KMS-11 (cell line): Measurements from ENCODE around the gene TLE4.

Experiments
- H2AFZ ChIP-seq: fragments of 200-600 bp; sonication (generic); 2 replicates; pipeline ENCODE4 v1.6.1; 2016; ENCODE audit warnings: antibody characterized with exemption, mixed run types, low read depth
- H3K27ac ChIP-seq: fragments of 200-600 bp; sonication (generic); 2 replicates; pipeline ENCODE4 v1.6.1; 2016; ENCODE audit warnings: mild to moderate bottlenecking, mixed run types
- H3K27me3 ChIP-seq: fragments of 200-600 bp; sonication (generic); 2 replicates; pipeline ENCODE4 v1.6.1; 2017; ENCODE audit warnings: mild to moderate bottlenecking, low read depth, mixed run types, moderate library complexity; ENCODE audit not compliant: insufficient read depth
- H3K36me3 ChIP-seq: fragments of 200-600 bp; sonication (generic); 2 replicates; pipeline ENCODE4 v1.6.1; 2017; ENCODE audit warnings: mild to moderate bottlenecking, mixed run types; ENCODE audit not compliant: insufficient read depth
- H3K4me1 ChIP-seq: fragments of 200-600 bp; sonication (generic); 2 replicates; pipeline ENCODE4 v1.6.1; 2016; ENCODE audit warnings: mild to moderate bottlenecking, low read depth, mixed run types; ENCODE audit not compliant: poor library complexity, severe bottlenecking
- H3K4me2 ChIP-seq: fragments of 200-600 bp; sonication (generic); 2 replicates; pipeline ENCODE4 v1.7.0; 2016; ENCODE audit warnings: mild to moderate bottlenecking, mixed run types
- H3K4me3 ChIP-seq: fragments of 200-600 bp; sonication (generic); IDR thresholded peaks from 2 replicates; pipeline ENCODE4 v1.6.1; 2017; ENCODE audit warnings: low read depth, low read length, mixed read lengths; ENCODE audit not compliant: insufficient read depth
- H3K79me2 ChIP-seq: fragments of 200-600 bp; sonication (generic); 2 replicates; pipeline ENCODE4 v1.6.1; 2016; ENCODE audit warnings: low read depth, mixed run types; ENCODE audit not compliant: insufficient read depth
- H3K9ac ChIP-seq: fragments of 200-600 bp; sonication (generic); 2 replicates; pipeline ENCODE4 v1.6.1; 2016; ENCODE audit warnings: mild to moderate bottlenecking, mixed run types
- H4K20me1 ChIP-seq: fragments of 200-600 bp; sonication (generic); 2 replicates; pipeline ENCODE4 v1.6.1; 2016; ENCODE audit warnings: mild to moderate bottlenecking, mixed run types; ENCODE audit not compliant: insufficient read depth
- TF ChIP-seq, protein P1 (sequence below): fragments of 200-600 bp; sonication (generic); conservative IDR thresholded peaks from 2 replicates; pipeline ENCODE4 v1.6.1; 2017; ENCODE audit warnings: low read depth, mild to moderate bottlenecking, antibody characterized with exemption, low read length, moderate library complexity, mixed read lengths

Gene TLE4

GRCh38 chr9:79695531-79696175 is 123.9 kb downstream of the TLE4 start:
- H3K9ac ChIP-seq: no peak overlapping the region
- H3K79me2 ChIP-seq: no peaks in the 10 kb centered on the region
- no peaks in the 10 kb centered on the region for H3K27me3 ChIP-seq
- no peak overlapping the region for H2AFZ ChIP-seq
- no peak overlapping the region for H3K4me3 ChIP-seq
- H3K27ac ChIP-seq: no peak overlapping the region
- no peaks in the 10 kb centered on the region for H3K36me3 ChIP-seq
- TF ChIP-seq, protein P1, sequence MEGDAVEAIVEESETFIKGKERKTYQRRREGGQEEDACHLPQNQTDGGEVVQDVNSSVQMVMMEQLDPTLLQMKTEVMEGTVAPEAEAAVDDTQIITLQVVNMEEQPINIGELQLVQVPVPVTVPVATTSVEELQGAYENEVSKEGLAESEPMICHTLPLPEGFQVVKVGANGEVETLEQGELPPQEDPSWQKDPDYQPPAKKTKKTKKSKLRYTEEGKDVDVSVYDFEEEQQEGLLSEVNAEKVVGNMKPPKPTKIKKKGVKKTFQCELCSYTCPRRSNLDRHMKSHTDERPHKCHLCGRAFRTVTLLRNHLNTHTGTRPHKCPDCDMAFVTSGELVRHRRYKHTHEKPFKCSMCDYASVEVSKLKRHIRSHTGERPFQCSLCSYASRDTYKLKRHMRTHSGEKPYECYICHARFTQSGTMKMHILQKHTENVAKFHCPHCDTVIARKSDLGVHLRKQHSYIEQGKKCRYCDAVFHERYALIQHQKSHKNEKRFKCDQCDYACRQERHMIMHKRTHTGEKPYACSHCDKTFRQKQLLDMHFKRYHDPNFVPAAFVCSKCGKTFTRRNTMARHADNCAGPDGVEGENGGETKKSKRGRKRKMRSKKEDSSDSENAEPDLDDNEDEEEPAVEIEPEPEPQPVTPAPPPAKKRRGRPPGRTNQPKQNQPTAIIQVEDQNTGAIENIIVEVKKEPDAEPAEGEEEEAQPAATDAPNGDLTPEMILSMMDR: no peak
- H4K20me1 ChIP-seq: no peaks in the 10 kb centered on the region
- no peak overlapping the region for H3K4me2 ChIP-seq
- H3K4me1 ChIP-seq: peaks cover 11% of the 10 kb centered on the region

DNA sequence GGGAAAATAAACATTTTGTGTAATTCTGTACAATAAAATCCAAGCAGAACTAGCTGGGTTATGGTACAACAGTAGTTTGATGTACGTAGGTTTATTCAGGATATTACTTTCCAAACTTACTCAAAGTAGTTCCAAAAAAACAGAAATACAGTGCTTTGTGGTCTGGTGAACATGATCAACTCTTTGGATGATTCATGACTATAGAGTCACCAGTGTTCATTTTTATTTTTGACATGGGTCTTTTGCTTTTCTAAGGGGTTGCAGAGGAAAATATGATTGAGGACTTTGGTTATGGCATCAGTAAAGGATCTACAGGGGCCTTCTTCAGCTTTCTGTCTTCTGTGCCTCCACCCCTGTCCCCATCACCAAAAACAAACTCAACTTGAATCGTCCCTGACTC is 127.2 kb downstream of the TLE4 start:
- TF ChIP-seq, protein P1: no peak
- Histone ChIP-seq H3K4me1 (peaks cover 11% of the 10 kb centered on the region), H3K79me2 (no peaks in the 10 kb centered on the region), H2AFZ (no peak overlapping the region), H3K27ac (no peak overlapping the region), H3K4me3 (no peak overlapping the region), H3K27me3 (no peaks in the 10 kb centered on the region), H3K9ac (no peak overlapping the region), H3K4me2 (no peak overlapping the region), H4K20me1 (no peaks in the 10 kb centered on the region), H3K36me3 (no peaks in the 10 kb centered on the region)

DNA sequence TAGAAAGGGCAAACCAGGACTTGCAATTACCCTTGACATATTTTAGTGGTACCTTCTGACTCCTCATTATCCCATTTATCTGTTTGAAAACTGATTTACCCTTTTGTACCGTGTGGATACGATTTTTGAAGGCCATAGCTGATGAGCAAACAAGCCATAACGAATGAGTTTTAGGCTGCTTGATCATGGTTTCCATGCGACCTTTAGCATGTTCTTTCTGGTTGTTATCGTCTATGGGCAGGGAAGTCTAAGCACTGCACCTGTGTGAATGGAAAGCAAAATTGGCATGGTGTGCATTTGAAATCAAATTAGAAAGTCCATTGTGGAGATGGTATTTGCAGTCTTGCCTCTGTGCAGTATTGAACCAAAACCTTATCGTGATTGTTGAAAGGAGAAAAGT is 127.7 kb downstream of the TLE4 start:
- H2AFZ ChIP-seq: no peak overlapping the region
- no peak overlapping the region for H3K4me2 ChIP-seq

GRCh38 chr9:79700607-79701360 is 129.0 kb downstream of the TLE4 start:
- Histone ChIP-seq H3K9ac (no peak overlapping the region), H3K27me3 (no peaks in the 10 kb centered on the region), H3K27ac (no peak overlapping the region), H2AFZ (no peak overlapping the region), H3K36me3 (no peaks in the 10 kb centered on the region), H3K4me2 (no peak overlapping the region), H3K79me2 (no peaks in the 10 kb centered on the region), H3K4me1 (peaks cover 5% of the 10 kb centered on the region), H4K20me1 (no peaks in the 10 kb centered on the region), H3K4me3 (no peak overlapping the region)
- TF ChIP-seq, protein P1: no peak

More for the DNA sequence above, 127.7 kb downstream of the TLE4 start:
- TF ChIP-seq, protein P1: no peak
- no peaks in the 10 kb centered on the region for H4K20me1 ChIP-seq
- no peaks in the 10 kb centered on the region for H3K36me3 ChIP-seq
- no peaks in the 10 kb centered on the region for H3K79me2 ChIP-seq
- H3K4me1 ChIP-seq: peaks cover 11% of the 10 kb centered on the region
- H3K27me3 ChIP-seq: no peaks in the 10 kb centered on the region
- no peak overlapping the region for H3K27ac ChIP-seq
- H3K9ac ChIP-seq: no peak overlapping the region
- no peak overlapping the region for H3K4me3 ChIP-seq
